GM03348 (cell line): ENCODE data around the gene SOX9.
"Not testable (repeated sequence)": the region's sequence is repeated elsewhere in the genome, so short reads cannot be mapped to it uniquely, and the experiment has no call there.

Source experiments
- DNase-seq: peaks from one replicate; pipeline ENCODE4 v3.0.0; 2012; ENCODE audit warnings: low spot score

Gene SOX9

GRCh38 chr17:72126575-72127486, 6.0 kb downstream of the SOX9 start:
- peak; percentile 43 for DNase-seq

DNA sequence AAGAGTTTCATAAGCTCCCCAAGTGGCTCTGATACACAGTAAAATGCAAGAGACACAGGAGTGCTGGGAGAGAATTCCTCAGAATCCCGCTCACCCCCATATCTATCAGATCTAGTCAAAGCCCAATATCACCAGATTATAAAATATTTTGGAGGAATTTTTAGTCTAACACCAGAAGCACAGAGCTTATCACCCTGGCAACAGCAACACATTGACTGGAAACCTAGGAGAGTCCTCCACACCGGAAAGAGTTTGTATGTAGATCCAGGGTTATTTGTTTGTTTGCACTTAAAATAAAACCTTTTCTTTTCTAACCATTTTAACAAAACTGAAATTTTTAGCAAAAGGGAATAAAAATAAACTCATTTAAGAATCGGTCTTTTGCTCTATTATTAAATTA, 7.2 kb downstream of the SOX9 start:
- no peak for DNase-seq

DNA sequence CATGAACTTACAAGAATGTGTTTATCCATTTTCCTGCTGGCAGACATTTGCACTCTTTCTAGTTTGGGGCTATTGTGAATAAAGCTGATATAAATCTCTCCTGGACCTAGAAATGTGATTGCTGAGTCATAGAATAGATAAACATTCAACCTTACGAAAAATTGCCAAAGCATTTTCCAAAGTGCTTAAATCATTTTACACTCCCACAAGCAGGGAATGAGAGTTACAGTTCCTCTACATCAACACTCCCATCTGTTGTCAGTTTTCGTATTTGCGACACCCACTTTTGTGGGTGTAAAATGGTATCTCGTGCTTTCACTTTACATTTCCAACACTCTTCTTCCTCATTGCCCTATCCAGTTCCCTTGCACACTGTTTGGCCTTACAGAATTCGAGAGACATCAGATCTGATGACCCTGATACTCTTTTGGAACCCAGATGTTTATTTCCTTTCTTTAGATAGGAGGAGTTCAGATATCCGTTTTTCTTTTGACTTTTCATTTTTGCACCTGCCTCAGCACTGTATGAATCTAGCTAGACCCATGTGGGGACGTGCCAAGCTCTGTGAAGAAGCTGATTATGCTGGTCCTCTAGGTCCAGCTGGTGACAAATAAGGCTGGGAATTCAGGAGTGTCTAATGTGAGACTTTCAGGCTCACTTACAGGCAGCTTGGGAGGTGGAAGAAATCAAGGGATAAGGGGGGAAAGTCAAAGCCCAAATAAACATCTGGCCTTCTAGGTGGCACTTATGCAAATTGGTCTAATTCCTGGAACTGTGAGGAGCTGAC, 14.0 kb downstream of the SOX9 start:
- no peak for DNase-seq

DNA sequence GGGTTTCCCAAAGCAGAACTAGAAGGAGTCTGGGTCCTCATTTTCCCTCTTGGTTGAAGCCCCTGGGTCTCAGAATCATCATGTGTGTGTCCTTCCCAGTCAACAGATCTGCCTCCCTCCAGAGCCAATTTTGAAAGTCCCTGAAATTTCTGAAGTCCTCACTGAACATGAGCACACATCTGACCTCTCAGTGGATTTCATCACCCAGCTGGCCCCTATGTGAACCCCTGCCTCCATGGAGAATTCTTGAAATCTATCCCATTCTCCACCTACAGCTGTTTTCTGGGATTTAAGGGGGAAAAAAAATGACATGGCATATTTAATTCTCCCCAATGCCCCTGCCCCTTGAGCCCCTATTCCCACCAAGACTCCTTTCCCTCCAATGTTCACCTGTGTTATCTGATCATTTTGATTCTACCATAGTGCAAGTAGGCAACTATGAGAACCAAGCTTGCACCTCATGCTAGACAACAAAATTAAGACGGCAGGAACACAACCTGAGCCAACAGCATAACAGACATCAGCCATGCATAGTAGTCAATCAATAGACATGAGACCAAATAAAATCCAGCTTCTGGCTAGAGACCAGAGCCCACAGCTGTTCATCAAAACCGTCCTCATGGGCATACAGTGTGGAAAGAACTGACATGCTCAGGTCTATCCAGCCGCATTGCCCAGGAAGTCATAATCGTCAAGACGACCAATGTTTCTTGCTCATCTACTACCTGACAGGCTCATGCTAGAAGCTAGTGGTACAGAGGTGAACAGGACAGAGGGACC, 14.9 kb downstream of the SOX9 start:
- no peak for DNase-seq

- DNase-seq: no peak
These were observed 15.9 kb downstream of the SOX9 start for GRCh38 chr17:72136692-72137091.

DNA sequence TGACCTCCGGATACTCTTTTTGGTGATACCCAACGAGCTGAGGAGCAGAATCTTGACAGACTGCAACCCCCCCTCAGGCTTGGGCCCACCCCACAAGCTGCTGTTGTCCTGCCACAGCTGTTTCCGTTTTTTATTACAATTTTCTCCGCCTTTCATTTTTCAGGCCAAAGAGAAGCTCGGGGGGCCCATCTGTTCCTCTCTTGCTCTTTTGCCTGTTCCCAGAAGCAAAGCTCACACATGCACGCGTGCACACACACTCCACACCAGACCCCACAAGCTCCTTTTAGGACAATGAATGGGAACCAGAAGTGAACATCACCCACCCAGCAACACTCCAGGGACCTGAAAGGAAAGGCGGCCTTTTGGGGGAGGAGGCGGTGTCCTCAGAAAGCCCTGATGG, 16.3 kb downstream of the SOX9 start:
- no peak for DNase-seq

DNA sequence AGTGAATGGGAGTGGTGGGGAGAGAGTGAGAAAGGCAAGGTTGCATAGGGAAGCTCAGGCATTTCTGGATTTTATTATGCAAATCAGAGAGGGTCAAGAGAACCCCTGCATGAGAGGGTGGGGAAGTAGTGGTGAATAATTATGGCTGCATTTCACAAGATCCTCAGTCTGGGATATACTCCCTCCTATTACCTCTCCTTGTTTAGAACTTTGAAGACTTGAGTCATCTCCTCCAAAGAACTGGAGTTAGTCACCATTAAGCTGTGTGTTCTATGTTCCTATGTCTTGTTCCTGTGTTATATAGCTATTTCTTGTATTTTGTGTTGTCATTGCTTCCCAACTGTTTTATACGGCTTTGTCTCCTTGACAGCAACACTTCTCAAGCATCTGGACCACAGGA, 18.4 kb downstream of the SOX9 start:
- no peak for DNase-seq

DNA sequence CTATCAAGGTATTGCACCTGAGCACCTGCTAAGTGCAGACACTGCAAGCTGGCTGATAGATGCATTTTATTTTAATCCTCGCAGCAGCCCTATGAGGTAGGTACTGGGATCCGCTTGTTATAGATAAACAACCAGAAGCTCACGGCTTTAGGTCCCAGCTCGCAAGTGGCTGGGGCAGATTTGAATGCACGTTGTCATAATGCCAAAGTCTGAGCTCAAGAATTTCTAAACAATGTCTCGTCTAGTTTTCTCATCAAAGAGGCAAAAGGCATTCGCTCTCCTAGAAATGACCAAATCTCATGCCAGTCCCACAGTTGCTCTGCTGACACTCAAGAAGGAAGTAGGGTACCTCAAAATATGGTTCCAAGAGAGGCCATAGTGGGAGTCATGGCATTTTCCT, 20.5 kb downstream of the SOX9 start:
- DNase-seq: no peak

GRCh38 chr17:72142097-72142496, 21.3 kb downstream of the SOX9 start:
- DNase-seq: not testable (repeated sequence)

DNA sequence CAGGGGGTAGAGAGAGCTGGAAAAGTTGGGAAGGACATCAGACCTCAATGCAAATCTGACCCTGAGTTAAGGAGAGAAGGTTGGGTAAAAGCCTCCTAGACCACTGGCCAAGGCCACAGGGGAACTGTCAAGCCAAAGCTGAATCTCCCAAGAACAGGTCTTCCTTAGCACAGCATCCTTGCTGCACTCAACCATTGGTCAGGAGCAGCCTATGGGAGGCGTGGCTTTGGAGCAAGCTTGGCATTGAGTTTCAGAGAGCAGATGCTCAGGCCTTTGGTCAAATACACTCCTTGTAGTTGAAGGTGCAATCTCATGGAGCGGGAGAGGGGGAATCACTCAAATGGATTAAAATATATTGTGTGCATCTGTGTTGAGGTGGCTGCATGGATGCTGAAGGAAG, 21.8 kb downstream of the SOX9 start:
- no peak for DNase-seq

DNA sequence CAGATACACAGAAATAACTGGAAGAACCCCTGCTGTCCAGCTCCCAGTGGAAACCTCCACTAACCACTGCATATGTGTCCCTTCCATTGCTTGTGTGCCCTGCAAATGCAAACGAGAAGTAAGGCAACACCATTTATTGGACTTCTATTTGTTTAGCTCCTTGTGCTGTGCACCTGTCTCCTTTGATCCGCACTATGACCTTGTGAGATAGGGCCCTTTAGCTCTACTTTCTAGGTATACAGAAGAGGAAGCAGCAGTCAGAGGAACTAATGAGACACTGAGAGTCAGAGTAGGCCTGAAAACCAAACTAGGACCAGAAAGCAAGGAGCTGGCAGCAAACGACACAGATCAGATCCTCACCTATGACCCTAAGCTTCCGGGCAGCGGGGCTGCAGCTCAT, 22.4 kb downstream of the SOX9 start:
- no peak for DNase-seq

DNA sequence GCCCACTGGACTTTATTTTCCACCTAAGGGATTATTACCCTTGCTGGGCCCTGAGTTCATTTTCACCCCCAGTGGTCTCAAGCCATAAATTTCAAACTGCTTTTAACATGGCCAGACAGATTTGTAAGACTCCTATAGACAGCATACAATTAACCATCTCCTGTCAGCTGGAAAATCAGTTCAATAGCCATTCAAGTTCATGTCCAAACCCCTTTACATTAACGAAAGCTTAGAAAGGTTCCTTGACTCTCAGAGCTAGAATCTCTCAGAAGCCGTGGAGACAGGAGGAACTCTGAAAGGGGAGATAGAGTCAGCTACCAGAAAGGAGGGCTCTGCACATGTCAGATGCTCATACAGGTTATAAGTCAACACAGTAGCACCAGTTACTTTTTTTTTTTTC, 23.3 kb downstream of the SOX9 start:
- DNase-seq: no peak

DNA sequence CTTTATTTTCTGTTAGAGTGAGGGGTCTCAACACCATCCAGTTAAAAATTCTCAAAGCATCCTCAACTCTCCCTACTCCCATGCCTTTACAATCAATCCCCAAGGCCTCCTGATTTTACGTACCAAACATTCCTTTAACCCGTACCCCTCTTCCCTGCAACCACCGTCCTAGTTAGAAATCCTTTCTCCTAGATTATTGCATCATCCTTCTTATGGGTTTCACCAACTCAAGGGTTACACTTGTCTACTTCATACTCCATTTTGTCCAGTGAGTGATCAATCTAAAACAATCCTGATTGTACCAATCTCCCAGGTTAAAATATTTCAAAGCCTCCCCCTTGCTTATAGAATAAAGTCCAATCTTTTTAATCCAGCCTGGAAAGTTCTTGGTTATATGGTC, 24.7 kb downstream of the SOX9 start:
- no peak for DNase-seq

GRCh38 chr17:72145962-72146361, 25.1 kb downstream of the SOX9 start:
- DNase-seq: no peak

GRCh38 chr17:72146371-72146770, 25.6 kb downstream of the SOX9 start:
- DNase-seq: no peak

DNA sequence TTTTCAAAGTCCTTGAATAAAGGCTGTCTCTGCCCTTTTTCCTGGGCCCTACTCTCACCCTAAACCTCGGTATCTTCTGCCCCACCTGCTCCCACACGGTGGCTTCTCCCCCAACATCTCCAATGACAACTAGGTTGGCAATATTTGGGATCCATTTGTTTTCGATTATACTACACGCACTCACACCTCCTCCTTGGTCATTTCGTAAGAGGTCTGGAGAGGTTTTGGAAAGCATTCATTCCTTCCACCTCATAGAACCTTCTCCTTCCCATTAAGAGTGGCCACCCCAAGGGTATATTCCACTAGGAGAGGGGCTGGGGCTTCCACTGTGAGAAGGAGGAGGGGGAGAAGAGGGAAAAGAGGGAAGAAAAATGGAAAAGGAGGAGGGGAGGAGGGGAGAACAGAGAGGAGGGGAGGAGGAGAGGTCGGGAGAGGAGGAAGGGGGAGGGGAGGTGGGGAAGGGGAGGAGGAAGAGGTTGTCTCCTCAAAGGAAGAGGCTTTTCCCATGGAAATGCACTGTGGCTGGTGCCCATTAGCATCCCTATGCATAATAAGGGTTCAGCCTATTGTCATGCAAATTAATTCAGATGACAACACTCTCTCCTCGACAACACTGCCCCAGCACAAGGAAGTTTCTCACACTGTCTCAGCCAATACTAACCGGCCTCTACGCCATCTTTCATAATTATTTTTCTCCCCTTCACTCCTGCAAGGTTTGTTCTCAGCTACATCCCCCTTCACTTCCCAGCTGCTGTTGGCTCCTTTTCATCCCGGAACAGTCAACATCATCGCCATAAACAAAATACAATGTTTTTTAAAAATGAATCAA, 30.0 kb downstream of the SOX9 start:
- no peak for DNase-seq

DNA sequence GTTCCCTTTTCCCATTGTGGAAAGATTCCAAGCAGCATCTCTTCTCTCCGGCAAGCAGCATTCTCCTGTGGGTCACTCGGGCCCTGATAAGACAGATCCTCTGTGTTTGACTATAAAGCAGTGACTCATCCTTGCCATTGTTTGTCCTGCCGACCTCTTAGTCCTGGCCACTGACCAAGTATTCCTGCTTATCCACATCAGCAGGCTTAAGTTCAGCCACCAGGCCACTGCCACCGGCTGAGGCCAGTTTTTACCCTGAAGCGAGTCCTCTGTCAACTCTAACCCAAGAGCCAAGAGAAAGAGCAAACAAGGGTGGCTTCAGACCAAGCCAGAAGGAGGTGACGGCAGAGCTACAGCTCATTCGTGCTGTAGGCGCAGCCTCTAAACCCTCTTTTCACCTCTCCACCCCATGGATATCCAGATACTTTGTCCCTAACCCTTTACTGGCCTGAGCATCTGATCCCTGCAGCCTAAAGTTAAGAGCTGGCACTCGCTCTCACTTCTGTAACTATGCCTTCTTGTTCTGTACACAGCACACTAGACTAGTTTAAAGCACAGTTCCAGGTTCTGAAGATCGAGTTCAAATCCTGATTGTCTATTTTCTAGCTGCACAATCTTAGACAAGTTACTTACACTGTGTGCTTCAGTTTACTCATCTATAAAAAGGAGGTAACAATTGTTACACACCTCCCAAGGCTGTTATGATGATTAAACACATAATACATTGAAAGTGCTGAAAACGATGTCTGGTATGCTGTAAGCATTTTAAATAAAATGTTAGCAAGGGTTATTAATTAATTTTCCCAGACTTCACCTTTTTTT, 31.0 kb downstream of the SOX9 start:
- peak; percentile 23 for DNase-seq

DNA sequence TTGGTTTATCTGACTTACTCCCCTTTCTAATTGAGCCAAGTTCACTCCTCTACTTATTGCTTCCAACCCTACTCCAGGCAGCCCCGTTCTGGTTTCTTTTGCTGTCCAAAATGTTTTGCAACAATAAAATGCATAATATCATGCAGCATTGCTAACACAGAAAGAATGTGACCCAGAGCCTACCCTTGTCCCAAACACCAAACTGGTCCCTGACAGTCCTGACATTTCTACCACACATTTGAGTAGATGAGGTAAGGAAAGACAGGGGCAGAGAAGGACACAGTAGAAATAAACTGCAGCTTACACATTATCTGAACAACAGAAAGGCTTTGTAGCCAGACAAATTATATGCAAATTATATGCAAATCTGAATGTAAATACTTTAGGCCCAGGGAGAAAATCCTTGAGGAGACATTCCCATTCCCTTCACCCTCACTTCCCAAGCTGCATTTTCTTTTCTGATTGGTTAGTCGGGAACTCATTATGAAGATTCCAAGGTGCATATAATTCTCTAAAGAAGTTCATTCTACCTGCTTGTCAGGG, 31.6 kb downstream of the SOX9 start:
- DNase-seq: peak; percentile 30

DNA sequence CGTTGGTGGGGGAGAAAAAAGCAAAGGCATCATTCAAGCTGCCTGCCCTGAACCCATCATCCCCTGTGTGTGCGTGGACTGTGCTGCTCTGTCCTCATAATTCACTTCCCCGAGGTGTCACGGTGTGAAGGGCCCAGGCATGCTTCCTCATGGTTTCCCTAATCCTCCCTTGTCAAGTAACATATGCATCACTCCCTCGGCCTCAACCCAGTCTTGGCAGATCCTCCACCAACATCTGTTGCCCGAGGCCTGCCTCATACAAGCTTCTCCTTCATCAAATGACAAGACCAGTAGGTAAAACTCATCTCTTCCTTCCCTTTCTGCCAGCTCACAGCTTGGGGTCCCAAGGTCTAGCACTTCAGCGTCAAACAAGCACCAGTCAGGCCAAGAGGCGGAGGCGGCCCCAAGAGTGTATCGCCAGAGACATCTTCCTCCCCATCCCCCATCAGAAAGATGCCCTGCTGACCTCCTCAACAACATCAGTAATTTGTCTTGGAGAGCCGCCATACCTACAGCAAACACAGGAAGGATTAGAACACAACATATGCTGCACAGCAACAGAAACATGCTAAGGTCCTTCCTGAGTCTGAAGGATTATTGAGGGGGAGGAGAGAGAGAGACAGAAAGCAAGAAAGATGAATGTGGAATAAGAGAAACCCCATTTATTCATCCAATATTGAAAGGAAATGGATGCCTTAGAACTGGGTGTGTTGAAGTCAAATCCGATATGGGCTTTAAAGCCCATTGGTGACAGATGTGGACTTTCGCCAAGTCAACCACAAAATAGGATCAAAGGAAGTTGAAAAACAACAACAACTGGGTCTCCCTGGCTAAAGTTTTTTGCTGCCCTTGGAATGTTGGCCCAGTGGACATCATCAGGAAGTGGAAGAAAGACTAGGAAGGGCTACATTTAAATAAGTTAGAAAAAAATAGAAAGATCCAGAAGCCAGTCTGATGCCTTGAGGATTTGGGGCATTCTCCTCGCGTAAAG, 38.4 kb downstream of the SOX9 start:
- no peak for DNase-seq
